NCI-H1092 (cell line): ENCODE measurements around the gene SFN.

Source experiments
- DNase-seq: peaks from one replicate; lab custom pipeline; 2025; lab: John Stamatoyannopoulos, UW

SFN gene

DNA sequence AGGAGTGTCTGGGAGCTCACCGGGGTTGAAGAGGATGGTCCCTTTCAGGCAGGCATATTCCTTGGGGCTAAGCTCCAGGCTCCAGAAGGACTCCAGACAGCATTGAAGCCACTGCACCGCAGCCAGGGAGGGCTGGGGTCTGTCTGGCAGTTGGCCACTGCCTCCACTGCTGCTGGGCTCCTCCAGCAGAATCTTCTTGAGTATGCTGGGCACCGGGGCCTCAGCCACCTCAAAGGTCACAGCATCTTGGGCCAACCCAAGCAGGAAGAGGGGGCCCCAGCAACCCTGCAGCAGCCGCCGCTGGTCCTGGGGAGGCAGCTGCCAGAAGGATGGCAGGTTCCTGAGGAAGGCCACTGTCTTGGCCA is 50.4 kb downstream of the SFN start:
- no peak for DNase-seq
